CD4-positive, alpha-beta T cell (primary cell): ENCODE results near the gene HSF4. TPM values are rescaled to one million over a fixed set of nuclear protein-coding genes. Genes with fewer than 3 reads are reported as not detected.

Experiments
- ATAC-seq: fragments of 200-7000 bp; cut with Tn5 transposase; one replicate; pipeline ENCODE4 v1.10.0; 2022; ENCODE audit warnings: mild to moderate bottlenecking; ENCODE audit not compliant: poor library complexity
- CTCF ChIA-PET: fragments of 350-600 bp; sonication (Branson Sonifier 250); formaldehyde crosslinking; loops from one replicate; lab custom pipeline; 2021; ENCODE audit warnings: antibody characterized with exemption, inconsistent platforms; lab: Charles Lee
- POLR2A ChIA-PET: fragments of 350-600 bp; sonication (Branson Sonifier 250); formaldehyde crosslinking; loops from one replicate; lab custom pipeline; 2021; ENCODE audit warnings: antibody characterized with exemption, inconsistent platforms; lab: Charles Lee
- DNase-seq, 14 experiments: peaks; one replicate each; pipeline ENCODE4 v3.0.0-alpha.2; 2013 to 2020; ENCODE audit warnings: mixed read lengths in 2 of 14
- H3K27ac ChIP-seq, 2 donors: one replicate each; pipeline versions ENCODE4 v1.5.1 to v1.7.0; 2013; ENCODE audit warnings: low read length in 2 of 2, low read depth in 1 of 2, mild to moderate bottlenecking in 1 of 2
- H3K27me3 ChIP-seq, 2 experiments: 1 replicate in 1 of 2; 2 replicates in 1 of 2; pipeline versions ENCODE4 v1.6.1 to v1.7.0; 2013; ENCODE audit warnings: low read length in 2 of 2, control low read depth in 1 of 2, mild to moderate bottlenecking in 1 of 2, moderate library complexity in 1 of 2; ENCODE audit not compliant: insufficient read depth in 2 of 2, control insufficient read depth in 1 of 2
- H3K36me3 ChIP-seq: one replicate; pipeline ENCODE4 v1.6.1; 2013; ENCODE audit warnings: low read length, control low read depth; ENCODE audit not compliant: insufficient read depth
- H3K4me1 ChIP-seq: one replicate; pipeline ENCODE4 v1.6.1; 2013; ENCODE audit warnings: low read length, control low read depth; ENCODE audit not compliant: insufficient read depth
- H3K4me3 ChIP-seq: one replicate; pipeline ENCODE4 v1.5.1; 2013; ENCODE audit warnings: mild to moderate bottlenecking, low read length, moderate library complexity
- H3K9me3 ChIP-seq, 2 experiments: 1 replicate in 1 of 2; 2 replicates in 1 of 2; pipeline versions ENCODE4 v1.6.1 to v1.7.0; 2013; ENCODE audit warnings: low read length in 2 of 2, mild to moderate bottlenecking in 2 of 2, control low read depth in 1 of 2, moderate library complexity in 1 of 2; ENCODE audit not compliant: control insufficient read depth in 1 of 2, insufficient read depth in 1 of 2
- H3K27ac Mint-ChIP-seq: one replicate; pipeline ENCODE4 v1.8.0; 2020; ENCODE audit warnings: mixed read lengths
- H3K27me3 Mint-ChIP-seq: one replicate; pipeline ENCODE4 v1.8.0; 2021; ENCODE audit warnings: mixed read lengths
- H3K36me3 Mint-ChIP-seq: one replicate; pipeline ENCODE4 v1.8.0; 2021; ENCODE audit warnings: low read depth, mixed read lengths
- H3K4me1 Mint-ChIP-seq: one replicate; pipeline ENCODE4 v1.8.0; 2021; ENCODE audit warnings: low read depth, mixed read lengths
- H3K4me3 Mint-ChIP-seq: one replicate; pipeline ENCODE4 v1.8.0; 2020; ENCODE audit warnings: mild to moderate bottlenecking, mixed read lengths
- H3K9me3 Mint-ChIP-seq: one replicate; pipeline ENCODE4 v1.8.0; 2020; ENCODE audit warnings: mixed read lengths
- intact Hi-C, 2 experiments: fragments of 100-400 bp; cut with DNase I in 1 of 2; cut with micrococcal nuclease in 1 of 2; formaldehyde crosslinking; loops; one replicate each; pipeline versions ENCODE4 v1.15.1 to v1.9.0; 2023 to 2025; cut with DNase I, micrococcal nuclease
- total RNA-seq, 174 experiments: library from RNA in 2 of 174; stranded (reverse) in 2 of 174; gene quantifications; one replicate each; pipeline ENCODE4 v1.2.3 and lab custom pipeline; 2021 to 2026
- TF ChIP-seq, protein P1 (sequence below): fragments of 200-600 bp; IDR thresholded peaks from one replicate; pipeline ENCODE4 v1.8.0; 2022; ENCODE audit warnings: antibody characterized with exemption, mild to moderate bottlenecking

HSF4 gene
- total RNA-seq, 2 experiments from 2014 or later = 19.7 to 26.1 TPM

DNA sequence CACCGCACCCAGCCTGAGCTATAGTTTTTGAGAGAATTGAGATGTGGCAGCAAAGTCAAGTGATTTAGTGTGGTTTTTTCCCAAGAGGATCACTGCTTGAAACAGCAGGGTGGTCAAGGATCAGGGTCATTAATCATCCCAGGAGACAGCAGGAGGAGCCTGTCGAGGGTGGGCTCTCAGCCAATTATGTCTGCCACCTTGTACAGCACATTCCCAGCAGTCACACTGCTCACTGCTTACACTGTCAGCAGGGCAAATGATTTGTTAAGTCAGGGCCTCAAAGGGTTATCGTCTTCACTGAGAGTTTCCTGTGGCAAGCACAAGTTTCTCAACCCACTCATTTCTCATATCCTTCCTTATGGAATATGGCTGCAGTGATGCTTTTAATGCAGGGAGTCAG is 26.9 kb upstream of the HSF4 start:
- no peak overlapping the region for H3K27ac ChIP-seq
- TF ChIP-seq, protein P1, sequence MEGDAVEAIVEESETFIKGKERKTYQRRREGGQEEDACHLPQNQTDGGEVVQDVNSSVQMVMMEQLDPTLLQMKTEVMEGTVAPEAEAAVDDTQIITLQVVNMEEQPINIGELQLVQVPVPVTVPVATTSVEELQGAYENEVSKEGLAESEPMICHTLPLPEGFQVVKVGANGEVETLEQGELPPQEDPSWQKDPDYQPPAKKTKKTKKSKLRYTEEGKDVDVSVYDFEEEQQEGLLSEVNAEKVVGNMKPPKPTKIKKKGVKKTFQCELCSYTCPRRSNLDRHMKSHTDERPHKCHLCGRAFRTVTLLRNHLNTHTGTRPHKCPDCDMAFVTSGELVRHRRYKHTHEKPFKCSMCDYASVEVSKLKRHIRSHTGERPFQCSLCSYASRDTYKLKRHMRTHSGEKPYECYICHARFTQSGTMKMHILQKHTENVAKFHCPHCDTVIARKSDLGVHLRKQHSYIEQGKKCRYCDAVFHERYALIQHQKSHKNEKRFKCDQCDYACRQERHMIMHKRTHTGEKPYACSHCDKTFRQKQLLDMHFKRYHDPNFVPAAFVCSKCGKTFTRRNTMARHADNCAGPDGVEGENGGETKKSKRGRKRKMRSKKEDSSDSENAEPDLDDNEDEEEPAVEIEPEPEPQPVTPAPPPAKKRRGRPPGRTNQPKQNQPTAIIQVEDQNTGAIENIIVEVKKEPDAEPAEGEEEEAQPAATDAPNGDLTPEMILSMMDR = no peak
- intact Hi-C loops = no loop called here
- no peaks in the 10 kb centered on the region for H3K4me1 Mint-ChIP-seq
- H3K27me3 ChIP-seq = no peaks in the 10 kb centered on the region
- H3K36me3 Mint-ChIP-seq = peaks cover 88% of the 10 kb centered on the region
- ChIA-PET POLR2A (no interaction called here), CTCF (no interaction called here)
- ATAC-seq (no peak), DNase-seq (no peak)
- no peaks in the 10 kb centered on the region for H3K9me3 Mint-ChIP-seq
- H3K27me3 Mint-ChIP-seq = no peaks in the 10 kb centered on the region
- H3K36me3 ChIP-seq = peaks cover 69% of the 10 kb centered on the region
- no peak overlapping the region for H3K4me3 Mint-ChIP-seq
- H3K4me1 ChIP-seq = no peaks in the 10 kb centered on the region
- H3K27ac Mint-ChIP-seq = no peak overlapping the region
- H3K9me3 ChIP-seq = no peaks in the 10 kb centered on the region
- no peak overlapping the region for H3K4me3 ChIP-seq

DNA sequence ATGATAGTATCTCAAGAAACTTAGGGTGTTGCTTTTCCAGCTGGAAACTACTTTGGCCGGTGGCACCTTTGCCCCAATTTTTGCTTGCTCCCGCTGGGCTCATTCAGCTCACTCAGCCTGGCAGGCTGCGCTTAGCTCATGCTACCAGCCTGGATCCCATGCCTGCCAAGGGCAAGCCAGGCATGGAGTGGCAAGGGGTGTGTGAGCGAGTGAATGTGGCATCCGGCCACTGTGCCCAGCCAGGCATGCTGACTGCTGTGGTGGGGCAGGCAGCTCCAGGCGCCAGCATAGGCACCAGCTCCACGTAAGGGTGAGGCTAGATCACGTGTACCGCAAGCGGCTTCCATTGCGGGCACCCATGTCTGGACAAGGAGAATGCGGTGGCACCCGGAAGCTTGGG is 23.2 kb upstream of the HSF4 start:
- no peaks in the 10 kb centered on the region for H3K27me3 Mint-ChIP-seq
- H3K4me1 Mint-ChIP-seq = no peaks in the 10 kb centered on the region
- DNase-seq = no peak
- no peaks in the 10 kb centered on the region for H3K9me3 Mint-ChIP-seq
- intact Hi-C loops = loop anchor here in 1 of 2 experiments (10.0 kb wide), 1 partner anchor 313 kb away; no protein-coding TSS in a partner anchor
- TF ChIP-seq, protein P1 = no peak
- Histone ChIP-seq H3K4me3 (no peak overlapping the region), H3K36me3 (peaks cover 72% of the 10 kb centered on the region), H3K4me1 (no peaks in the 10 kb centered on the region), H3K9me3 (no peaks in the 10 kb centered on the region), H3K27ac (no peak overlapping the region), H3K27me3 (no peaks in the 10 kb centered on the region)
- CTCF ChIA-PET = no interaction called here
- no peak overlapping the region for H3K4me3 Mint-ChIP-seq
- H3K27ac Mint-ChIP-seq = no peak overlapping the region
- ATAC-seq = no peak
- POLR2A ChIA-PET = interaction anchor here (0.9 kb wide), 1 partner anchor 10 kb away, joined by 7 read pairs; the partner anchor contains the start of gene B3GNT9
- peaks cover 91% of the 10 kb centered on the region for H3K36me3 Mint-ChIP-seq

DNA sequence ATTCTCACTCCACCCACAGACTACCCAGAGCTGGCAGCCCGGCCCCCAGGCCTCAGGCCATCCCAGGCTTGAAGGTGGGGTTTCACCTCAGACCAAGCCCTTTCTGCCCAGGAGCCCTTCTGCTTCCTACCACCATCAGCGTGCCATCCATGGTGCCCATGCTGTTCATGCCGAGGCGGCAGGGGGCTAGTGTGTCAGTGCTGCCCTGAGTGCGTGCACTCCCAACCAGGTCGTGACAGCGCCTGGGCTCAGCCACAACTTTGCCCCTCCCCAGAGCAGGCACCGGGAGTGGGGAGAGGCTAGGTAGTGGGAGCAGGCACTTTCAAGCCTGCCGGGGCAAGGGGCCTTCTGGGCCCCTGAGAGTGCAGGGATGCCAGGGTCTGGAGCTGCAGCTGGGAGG is 22.2 kb upstream of the HSF4 start:
- no peaks in the 10 kb centered on the region for H3K9me3 ChIP-seq
- Mint-ChIP-seq H3K27ac (no peak overlapping the region), H3K4me1 (no peaks in the 10 kb centered on the region), H3K36me3 (peaks cover 94% of the 10 kb centered on the region), H3K4me3 (no peak overlapping the region), H3K9me3 (no peaks in the 10 kb centered on the region), H3K27me3 (no peaks in the 10 kb centered on the region)
- CTCF ChIA-PET = no interaction called here
- H3K4me3 ChIP-seq = no peak overlapping the region
- POLR2A ChIA-PET = no interaction called here
- no peaks in the 10 kb centered on the region for H3K27me3 ChIP-seq
- peaks cover 76% of the 10 kb centered on the region for H3K36me3 ChIP-seq
- ATAC-seq = no peak
- DNase-seq = no peak
- TF ChIP-seq, protein P1 = no peak
- intact Hi-C loops = loop anchor here in 1 of 2 experiments (2.0 to 10.0 kb wide), 2 partner anchors 26 to 312 kb away; no protein-coding TSS in a partner anchor
- H3K4me1 ChIP-seq = no peaks in the 10 kb centered on the region
- no peak overlapping the region for H3K27ac ChIP-seq
